Measurements from ENCODE around the gene SUPT4H1. TPM values are rescaled to one million over a fixed set of nuclear protein-coding genes. Genes with fewer than 3 reads are reported as not detected.

SUPT4H1 gene
- total RNA-seq, 1 donor from 2014 or later = 55.2 TPM

GRCh38 chr17:58318627-58319172 lies 33.3 kb downstream of the SUPT4H1 start:
- intact Hi-C loops (cut with micrococcal nuclease) = no loop called here
- peaks cover 4% of the 10 kb centered on the region for H3K4me1 ChIP-seq
- TF ChIP-seq CTCF (IDR thresholded peaks at IDR 0.05; ENCODE audit: borderline replicate concordance) = no peak
- no peak overlapping the region for H3K4me3 ChIP-seq
- no peak for DNase-seq
- no peak overlapping the region for H3K27ac ChIP-seq (replicated peaks)
- no peaks in the 10 kb centered on the region for H3K27me3 ChIP-seq (ENCODE audit: low read depth)
- no peaks in the 10 kb centered on the region for H3K9me3 ChIP-seq (replicated peaks)
- H3K36me3 ChIP-seq = no peaks in the 10 kb centered on the region

- Histone ChIP-seq H3K9me3 (replicated peaks) (no peaks in the 10 kb centered on the region), H3K27ac (replicated peaks) (no peak overlapping the region), H3K27me3 (ENCODE audit: low read depth) (no peaks in the 10 kb centered on the region), H3K36me3 (no peaks in the 10 kb centered on the region), H3K4me3 (no peak overlapping the region), H3K4me1 (no peaks in the 10 kb centered on the region)
- no peak for DNase-seq
- intact Hi-C loops (cut with micrococcal nuclease) = no loop called here
- no peak for TF ChIP-seq CTCF (IDR thresholded peaks at IDR 0.05; ENCODE audit: borderline replicate concordance)
Measured at GRCh38 chr17:58318065-58318481, 33.9 kb downstream of the SUPT4H1 start.

GRCh38 chr17:58317421-58318064 lies 34.5 kb downstream of the SUPT4H1 start:
- DNase-seq = no peak
- no peak overlapping the region for H3K27ac ChIP-seq (replicated peaks)
- intact Hi-C loops (cut with micrococcal nuclease) = no loop called here
- no peaks in the 10 kb centered on the region for H3K36me3 ChIP-seq
- no peak overlapping the region for H3K4me3 ChIP-seq
- no peaks in the 10 kb centered on the region for H3K9me3 ChIP-seq (replicated peaks)
- H3K27me3 ChIP-seq (ENCODE audit: low read depth) = no peaks in the 10 kb centered on the region
- TF ChIP-seq CTCF (IDR thresholded peaks at IDR 0.05; ENCODE audit: borderline replicate concordance) = peak; percentile 60
- no peaks in the 10 kb centered on the region for H3K4me1 ChIP-seq

- no peak overlapping the region for H3K27ac ChIP-seq (replicated peaks)
- H3K4me1 ChIP-seq = no peaks in the 10 kb centered on the region
- intact Hi-C loops (cut with micrococcal nuclease) = no loop called here
- no peaks in the 10 kb centered on the region for H3K27me3 ChIP-seq (ENCODE audit: low read depth)
- no peaks in the 10 kb centered on the region for H3K9me3 ChIP-seq (replicated peaks)
- H3K4me3 ChIP-seq = no peak overlapping the region
- no peak for DNase-seq
- H3K36me3 ChIP-seq = no peaks in the 10 kb centered on the region
- no peak for TF ChIP-seq CTCF (IDR thresholded peaks at IDR 0.05; ENCODE audit: borderline replicate concordance)
Measured at GRCh38 chr17:58316260-58316960, 35.6 kb downstream of the SUPT4H1 start.

- no peak for TF ChIP-seq CTCF (IDR thresholded peaks at IDR 0.05; ENCODE audit: borderline replicate concordance)
- Histone ChIP-seq H3K27ac (replicated peaks) (no peak overlapping the region), H3K27me3 (ENCODE audit: low read depth) (no peaks in the 10 kb centered on the region), H3K9me3 (replicated peaks) (no peaks in the 10 kb centered on the region), H3K4me1 (no peaks in the 10 kb centered on the region), H3K36me3 (no peaks in the 10 kb centered on the region), H3K4me3 (no peak overlapping the region)
- no peak for DNase-seq
- intact Hi-C loops (cut with micrococcal nuclease) = no loop called here
Measured at GRCh38 chr17:58315750-58316149, 36.3 kb downstream of the SUPT4H1 start.
